Measurements from ENCODE around the gene EYA2. TPM values are rescaled to one million over a fixed set of nuclear protein-coding genes. Genes with fewer than 3 reads are reported as not detected.

The EYA2 gene
- total and polyA plus RNA-seq, 4 donors: 0.17 to 0.54 (median 0.23) TPM; not detected in 1

DNA sequence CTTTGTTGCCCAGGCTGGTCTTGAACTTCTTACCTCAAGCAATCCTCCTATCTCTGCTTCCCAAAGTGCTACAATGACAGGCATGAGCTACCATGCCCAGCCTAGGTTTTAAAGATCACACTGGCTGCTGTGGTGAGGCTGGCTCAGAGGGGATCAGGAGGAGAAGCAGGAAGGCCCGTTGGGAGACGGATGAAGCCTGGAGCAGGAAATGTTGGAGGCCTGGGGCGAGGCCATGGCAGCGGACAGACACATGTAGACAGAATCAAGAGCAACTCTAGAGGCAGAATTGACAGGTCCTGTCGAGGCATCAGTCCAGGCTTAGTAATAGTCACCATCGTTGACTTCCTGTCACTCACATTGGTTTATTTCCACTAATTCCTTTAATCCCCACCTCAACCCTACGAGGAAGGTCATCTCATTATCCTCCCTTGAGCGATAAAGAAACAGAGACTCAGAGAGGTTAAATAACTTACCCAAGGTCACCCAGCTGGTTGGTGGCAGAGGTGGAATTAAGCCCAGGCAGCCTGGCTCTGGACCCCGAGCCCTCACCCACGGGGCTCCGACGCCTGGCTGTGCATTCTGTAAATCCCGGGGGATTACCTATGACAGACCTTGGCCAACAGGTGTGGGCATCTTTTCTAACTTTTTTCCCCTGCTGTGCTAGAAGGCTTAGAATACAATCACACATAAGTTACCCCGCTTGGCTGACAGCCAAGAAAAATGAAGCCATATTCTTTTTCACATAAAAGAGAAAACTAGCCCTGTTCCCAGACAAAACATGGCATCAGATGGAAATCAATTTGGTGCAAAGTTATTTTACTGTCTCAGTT is 113.4 kb downstream of the EYA2 start:
- no peak for DNase-seq (ENCODE audit: low spot score)

More for the DNA sequence above, 113.4 kb downstream of the EYA2 start:
- no peaks in the 10 kb centered on the region for H3K36me3 ChIP-seq (ENCODE audit: control insufficient read depth in 4 of 4, insufficient read depth in 3 of 4, low read depth in 1 of 4, low read length in 3 of 4)
- TF ChIP-seq HNF4A (conservative IDR thresholded peaks at IDR 0.05) (no peak), FOXA1 (IDR thresholded peaks at IDR 0.05) (no peak), NR2F2 (IDR thresholded peaks at IDR 0.05) (no peak), EGR1 (IDR thresholded peaks at IDR 0.05; ENCODE audit: low read depth in 2 of 2) (no peak), RXRA (IDR thresholded peaks at IDR 0.05) (no peak), GABPA (IDR thresholded peaks at IDR 0.05 in 1 of 2, conservative IDR thresholded peaks at IDR 0.05 in 1 of 2) (no peak), YY1 (IDR thresholded peaks at IDR 0.05) (no peak), SP1 (IDR thresholded peaks at IDR 0.05) (no peak), RAD21 (IDR thresholded peaks at IDR 0.05) (no peak), HNF4G (IDR thresholded peaks at IDR 0.05) (no peak), FOXA2 (IDR thresholded peaks at IDR 0.05) (no peak), JUND (IDR thresholded peaks at IDR 0.05) (no peak), TAF1 (conservative IDR thresholded peaks at IDR 0.05) (no peak)
- TF ChIP-seq, protein P1, sequence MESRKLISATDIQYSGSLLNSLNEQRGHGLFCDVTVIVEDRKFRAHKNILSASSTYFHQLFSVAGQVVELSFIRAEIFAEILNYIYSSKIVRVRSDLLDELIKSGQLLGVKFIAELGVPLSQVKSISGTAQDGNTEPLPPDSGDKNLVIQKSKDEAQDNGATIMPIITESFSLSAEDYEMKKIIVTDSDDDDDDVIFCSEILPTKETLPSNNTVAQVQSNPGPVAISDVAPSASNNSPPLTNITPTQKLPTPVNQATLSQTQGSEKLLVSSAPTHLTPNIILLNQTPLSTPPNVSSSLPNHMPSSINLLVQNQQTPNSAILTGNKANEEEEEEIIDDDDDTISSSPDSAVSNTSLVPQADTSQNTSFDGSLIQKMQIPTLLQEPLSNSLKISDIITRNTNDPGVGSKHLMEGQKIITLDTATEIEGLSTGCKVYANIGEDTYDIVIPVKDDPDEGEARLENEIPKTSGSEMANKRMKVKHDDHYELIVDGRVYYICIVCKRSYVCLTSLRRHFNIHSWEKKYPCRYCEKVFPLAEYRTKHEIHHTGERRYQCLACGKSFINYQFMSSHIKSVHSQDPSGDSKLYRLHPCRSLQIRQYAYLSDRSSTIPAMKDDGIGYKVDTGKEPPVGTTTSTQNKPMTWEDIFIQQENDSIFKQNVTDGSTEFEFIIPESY (IDR thresholded peaks at IDR 0.05): no peak
- TF ChIP-seq, protein P2, sequence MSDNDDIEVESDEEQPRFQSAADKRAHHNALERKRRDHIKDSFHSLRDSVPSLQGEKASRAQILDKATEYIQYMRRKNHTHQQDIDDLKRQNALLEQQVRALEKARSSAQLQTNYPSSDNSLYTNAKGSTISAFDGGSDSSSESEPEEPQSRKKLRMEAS (IDR thresholded peaks at IDR 0.05): no peak
- TF ChIP-seq, protein P3, sequence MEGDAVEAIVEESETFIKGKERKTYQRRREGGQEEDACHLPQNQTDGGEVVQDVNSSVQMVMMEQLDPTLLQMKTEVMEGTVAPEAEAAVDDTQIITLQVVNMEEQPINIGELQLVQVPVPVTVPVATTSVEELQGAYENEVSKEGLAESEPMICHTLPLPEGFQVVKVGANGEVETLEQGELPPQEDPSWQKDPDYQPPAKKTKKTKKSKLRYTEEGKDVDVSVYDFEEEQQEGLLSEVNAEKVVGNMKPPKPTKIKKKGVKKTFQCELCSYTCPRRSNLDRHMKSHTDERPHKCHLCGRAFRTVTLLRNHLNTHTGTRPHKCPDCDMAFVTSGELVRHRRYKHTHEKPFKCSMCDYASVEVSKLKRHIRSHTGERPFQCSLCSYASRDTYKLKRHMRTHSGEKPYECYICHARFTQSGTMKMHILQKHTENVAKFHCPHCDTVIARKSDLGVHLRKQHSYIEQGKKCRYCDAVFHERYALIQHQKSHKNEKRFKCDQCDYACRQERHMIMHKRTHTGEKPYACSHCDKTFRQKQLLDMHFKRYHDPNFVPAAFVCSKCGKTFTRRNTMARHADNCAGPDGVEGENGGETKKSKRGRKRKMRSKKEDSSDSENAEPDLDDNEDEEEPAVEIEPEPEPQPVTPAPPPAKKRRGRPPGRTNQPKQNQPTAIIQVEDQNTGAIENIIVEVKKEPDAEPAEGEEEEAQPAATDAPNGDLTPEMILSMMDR (IDR thresholded peaks at IDR 0.05; ENCODE audit: low read depth, low read length, missing input control): no peak
- TF ChIP-seq, protein P4, sequence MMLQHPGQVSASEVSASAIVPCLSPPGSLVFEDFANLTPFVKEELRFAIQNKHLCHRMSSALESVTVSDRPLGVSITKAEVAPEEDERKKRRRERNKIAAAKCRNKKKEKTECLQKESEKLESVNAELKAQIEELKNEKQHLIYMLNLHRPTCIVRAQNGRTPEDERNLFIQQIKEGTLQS (IDR thresholded peaks at IDR 0.05): no peak
- TF ChIP-seq, protein P5, sequence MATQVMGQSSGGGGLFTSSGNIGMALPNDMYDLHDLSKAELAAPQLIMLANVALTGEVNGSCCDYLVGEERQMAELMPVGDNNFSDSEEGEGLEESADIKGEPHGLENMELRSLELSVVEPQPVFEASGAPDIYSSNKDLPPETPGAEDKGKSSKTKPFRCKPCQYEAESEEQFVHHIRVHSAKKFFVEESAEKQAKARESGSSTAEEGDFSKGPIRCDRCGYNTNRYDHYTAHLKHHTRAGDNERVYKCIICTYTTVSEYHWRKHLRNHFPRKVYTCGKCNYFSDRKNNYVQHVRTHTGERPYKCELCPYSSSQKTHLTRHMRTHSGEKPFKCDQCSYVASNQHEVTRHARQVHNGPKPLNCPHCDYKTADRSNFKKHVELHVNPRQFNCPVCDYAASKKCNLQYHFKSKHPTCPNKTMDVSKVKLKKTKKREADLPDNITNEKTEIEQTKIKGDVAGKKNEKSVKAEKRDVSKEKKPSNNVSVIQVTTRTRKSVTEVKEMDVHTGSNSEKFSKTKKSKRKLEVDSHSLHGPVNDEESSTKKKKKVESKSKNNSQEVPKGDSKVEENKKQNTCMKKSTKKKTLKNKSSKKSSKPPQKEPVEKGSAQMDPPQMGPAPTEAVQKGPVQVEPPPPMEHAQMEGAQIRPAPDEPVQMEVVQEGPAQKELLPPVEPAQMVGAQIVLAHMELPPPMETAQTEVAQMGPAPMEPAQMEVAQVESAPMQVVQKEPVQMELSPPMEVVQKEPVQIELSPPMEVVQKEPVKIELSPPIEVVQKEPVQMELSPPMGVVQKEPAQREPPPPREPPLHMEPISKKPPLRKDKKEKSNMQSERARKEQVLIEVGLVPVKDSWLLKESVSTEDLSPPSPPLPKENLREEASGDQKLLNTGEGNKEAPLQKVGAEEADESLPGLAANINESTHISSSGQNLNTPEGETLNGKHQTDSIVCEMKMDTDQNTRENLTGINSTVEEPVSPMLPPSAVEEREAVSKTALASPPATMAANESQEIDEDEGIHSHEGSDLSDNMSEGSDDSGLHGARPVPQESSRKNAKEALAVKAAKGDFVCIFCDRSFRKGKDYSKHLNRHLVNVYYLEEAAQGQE (IDR thresholded peaks at IDR 0.05): no peak
- no peak overlapping the region for H3K4me3 ChIP-seq (ENCODE audit: low read depth in 1 of 3, low read length in 3 of 3)
- WGBS: 76% methylated on average over 14 of the region's 14 CpGs
- H3K4me1 ChIP-seq (ENCODE audit: control insufficient read depth in 4 of 4, insufficient read depth in 4 of 4, low read length in 3 of 4): no peaks in the 10 kb centered on the region
- H3K27me3 ChIP-seq (ENCODE audit: control insufficient read depth in 4 of 4, insufficient read depth in 4 of 4, low read length in 3 of 4): no peaks in the 10 kb centered on the region
- peaks cover 0 to 4% (median 0%) of the 10 kb centered on the region in 4 donors for H3K9me3 ChIP-seq (ENCODE audit: control insufficient read depth in 4 of 4, low read length in 3 of 4)
- H3K27ac ChIP-seq (ENCODE audit: low read depth in 1 of 2, low read length in 2 of 2): no peak overlapping the region
- H3K9ac ChIP-seq (ENCODE audit: low read depth in 1 of 2, low read length in 2 of 2): no peak overlapping the region
